Transverse colon (tissue), 4 donors: Measurements from ENCODE around the gene YEATS2. TPM values are rescaled to one million over a fixed set of nuclear protein-coding genes. Genes with fewer than 3 reads are reported as not detected.

Source experiments
- DNase-seq: peaks from one replicate; pipeline ENCODE4 v3.0.0-alpha.2; 2019
- H3K27ac ChIP-seq, 4 donors: fragments of 200-600 bp; sonication (generic); 2 replicates each; pipeline ENCODE4 v1.5.1; 2016 to 2018; ENCODE audit warnings: inconsistent platforms in 4 of 4
- H3K27me3 ChIP-seq: fragments of 200-600 bp; sonication (generic); 2 replicates; pipeline ENCODE4 v1.5.1; 2017; ENCODE audit warnings: inconsistent platforms
- H3K36me3 ChIP-seq, 4 donors: fragments of 200-600 bp; sonication (generic); 2 replicates each; pipeline ENCODE4 v1.5.1; 2017 to 2019; ENCODE audit warnings: inconsistent platforms in 4 of 4
- H3K4me1 ChIP-seq, 4 donors: fragments of 200-600 bp; sonication (generic); 2 replicates each; pipeline ENCODE4 v1.5.1; 2017 to 2020; ENCODE audit warnings: inconsistent platforms in 4 of 4
- H3K4me3 ChIP-seq, 4 donors: fragments of 200-600 bp; sonication (generic); 1 replicate in 1 of 4; 2 replicates in 3 of 4; pipeline versions ENCODE4 v1.5.1 to v1.6.1; 2017 to 2019; ENCODE audit warnings: inconsistent platforms in 4 of 4
- H3K9me3 ChIP-seq, 2 donors: fragments of 200-600 bp; sonication (generic); 2 replicates each; pipeline ENCODE4 v1.5.1; 2017 to 2019; ENCODE audit warnings: inconsistent platforms in 2 of 2
- CTCF ChIP-seq, 5 experiments: fragments of 200-600 bp in 3 of 5; fragments of 450-650 bp in 2 of 5; sonication (generic) in 3 of 5; IDR thresholded peaks; 1 replicate in 2 of 5; 2 replicates in 3 of 5; pipeline ENCODE4 v1.5.1; 2016 to 2017; ENCODE audit warnings: antibody characterized with exemption in 5 of 5, inconsistent platforms in 3 of 5, mild to moderate bottlenecking in 2 of 5, moderate library complexity in 1 of 5
- EP300 ChIP-seq: sonication (generic); formaldehyde crosslinking; IDR thresholded peaks from one replicate; pipeline ENCODE4 v1.6.1; 2017; ENCODE audit warnings: antibody characterized with exemption, low read depth
- POLR2A ChIP-seq: fragments of 450-650 bp; IDR thresholded peaks from one replicate; pipeline ENCODE4 v1.6.1; 2016; ENCODE audit warnings: antibody characterized with exemption, mild to moderate bottlenecking, moderate library complexity
- POLR2AphosphoS5 ChIP-seq, 3 donors: sonication (generic); formaldehyde crosslinking; IDR thresholded peaks; one replicate each; pipeline ENCODE4 v1.6.1; 2016; ENCODE audit warnings: antibody characterized with exemption in 3 of 3
- WGBS, 2 donors: methylation state at CpG; one replicate each; pipeline ENCODE4 v1.1.5; 2018; ENCODE audit warnings: low coverage in 1 of 2; 5-methylcytosine and 5-hydroxymethylcytosine counted together
- in situ Hi-C, 4 donors: fragments of 200-750 bp; cut with MboI; loops; one replicate each; pipeline versions ENCODE4 v1.15.0 to v1.15.1; 2017; ENCODE audit warnings: low sequenced_read_pairs in 3 of 4, low pct_ligation_motif_present in 1 of 4, low pct_unique_long_range_greater_than_20kb in 1 of 4
- intact Hi-C: fragments of 100-400 bp; cut with DNase I; formaldehyde crosslinking; loops from one replicate; pipeline ENCODE4 v1.15.1; 2023; ENCODE audit warnings: low total_unique reads
- total RNA-seq, 4 donors: library from RNA; depleted of rRNA; stranded (reverse); fragments of >200 nt; gene quantifications; one replicate each; pipeline ENCODE4 v1.1.0, GENCODE V29; 2016

The YEATS2 gene
- total RNA-seq, 4 donors from 2014 or later, result 10.1 to 23.2 (median 16.1) TPM

DNA sequence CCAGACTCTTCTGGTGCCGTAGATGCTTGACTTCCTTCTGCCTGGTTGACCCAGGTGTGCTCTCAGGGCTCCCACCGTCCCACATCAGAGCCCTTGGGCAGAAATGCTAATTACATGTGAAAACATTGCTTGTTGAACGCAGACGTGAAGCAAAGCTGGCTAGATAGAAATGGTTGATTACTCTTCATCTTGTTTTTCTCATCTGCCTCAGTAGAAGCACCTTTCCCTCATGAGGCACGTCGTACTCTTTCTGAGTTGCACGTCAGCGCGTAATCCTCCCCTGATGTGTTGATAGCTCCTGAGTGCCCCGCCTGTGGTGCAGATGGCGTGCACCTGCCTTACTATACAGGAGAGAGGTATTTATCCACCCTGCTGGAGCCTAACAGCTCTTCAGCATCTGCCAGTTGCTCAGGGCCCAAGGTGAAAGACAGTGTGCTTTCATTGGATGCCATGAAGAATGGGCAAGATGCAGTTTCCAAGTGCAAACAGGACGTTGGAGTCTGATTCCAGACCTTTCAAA lies 109.7 kb downstream of the YEATS2 start:
- H3K4me3 ChIP-seq, result no peak overlapping the region
- H3K9me3 ChIP-seq, result no peaks in the 10 kb centered on the region
- intact Hi-C loops (no loop called here), in situ Hi-C loops (no loop called here)
- no peak overlapping the region for H3K27ac ChIP-seq
- no peak for DNase-seq
- H3K27me3 ChIP-seq, result no peaks in the 10 kb centered on the region
- H3K36me3 ChIP-seq, result peaks cover 0 to 60% (median 22%) of the 10 kb centered on the region in 4 donors
- 90 to 93% methylated on average over 6 to 12 of the region's 12 CpGs for WGBS, 2 donors
- no peak for TF ChIP-seq POLR2A
- TF ChIP-seq EP300, result no peak
- TF ChIP-seq POLR2AphosphoS5 (IDR thresholded peaks at IDR 0.05), result no peak
- TF ChIP-seq CTCF (IDR thresholded peaks at IDR 0.05), result no peak
- H3K4me1 ChIP-seq, result no peaks in the 10 kb centered on the region

DNA sequence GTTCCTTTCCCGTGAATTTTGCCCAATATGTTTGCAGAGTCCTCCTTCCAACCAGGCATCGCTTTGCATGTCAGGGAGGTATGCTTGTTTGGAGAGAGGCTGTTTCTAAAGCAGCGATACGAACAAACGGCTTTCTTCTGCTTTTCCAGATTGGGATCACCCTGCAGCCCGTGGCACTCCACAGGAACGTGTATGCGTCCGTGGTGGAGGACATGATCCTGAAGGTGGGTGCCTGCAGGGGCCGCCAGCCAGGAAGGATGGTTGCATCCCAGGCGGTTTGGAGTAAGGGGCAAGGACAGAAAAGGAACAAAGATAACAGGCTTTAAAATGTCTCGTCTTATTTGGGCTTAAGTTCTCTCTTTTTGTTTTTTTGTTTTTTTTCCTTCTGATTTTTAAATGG lies 110.3 kb downstream of the YEATS2 start:
- WGBS, 2 donors, result 94 to 100% methylated on average over 4 to 12 of the region's 12 CpGs
- in situ Hi-C loops, result no loop called here
- H3K36me3 ChIP-seq, result peaks cover 0 to 57% (median 22%) of the 10 kb centered on the region in 4 donors
- no peak overlapping the region for H3K27ac ChIP-seq
- TF ChIP-seq POLR2A (no peak), EP300 (no peak), CTCF (IDR thresholded peaks at IDR 0.05) (no peak), POLR2AphosphoS5 (IDR thresholded peaks at IDR 0.05) (no peak)
- H3K4me1 ChIP-seq, result no peaks in the 10 kb centered on the region
- no peak for DNase-seq
- no peaks in the 10 kb centered on the region for H3K9me3 ChIP-seq
- intact Hi-C loops, result no loop called here
- H3K27me3 ChIP-seq, result no peaks in the 10 kb centered on the region
- H3K4me3 ChIP-seq, result no peak overlapping the region

- peaks cover 0 to 55% (median 22%) of the 10 kb centered on the region in 4 donors for H3K36me3 ChIP-seq
Measured at GRCh38 chr3:183808355-183808754, 110.8 kb downstream of the YEATS2 start.

DNA sequence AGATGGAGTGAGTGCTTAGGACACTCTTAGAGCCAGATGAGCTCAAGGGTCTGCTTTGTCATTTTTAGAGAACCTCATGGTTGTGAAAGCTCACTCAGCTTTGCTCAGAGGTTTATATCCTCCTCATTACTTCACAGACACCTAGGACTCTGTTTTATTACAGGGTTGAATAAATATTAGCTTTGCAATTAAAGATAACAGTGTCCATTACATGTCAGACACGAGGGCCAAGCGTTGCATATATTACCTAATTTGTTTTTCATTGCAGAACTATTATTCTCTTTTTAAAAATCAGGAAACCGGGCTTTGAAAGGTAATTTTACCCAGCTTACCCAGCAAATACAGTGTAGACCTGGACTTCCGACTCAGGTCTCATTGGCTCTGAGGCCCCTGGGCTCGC lies 111.7 kb downstream of the YEATS2 start:
- 63 to 71% methylated on average over 5 of the region's 5 CpGs for WGBS, 2 donors
- H3K27ac ChIP-seq, result no peak overlapping the region
- H3K9me3 ChIP-seq, result no peaks in the 10 kb centered on the region
- peaks cover 0 to 45% (median 19%) of the 10 kb centered on the region in 4 donors for H3K36me3 ChIP-seq
- no peaks in the 10 kb centered on the region for H3K27me3 ChIP-seq
- TF ChIP-seq CTCF (IDR thresholded peaks at IDR 0.05) (no peak), EP300 (no peak), POLR2A (no peak), POLR2AphosphoS5 (IDR thresholded peaks at IDR 0.05) (no peak)
- in situ Hi-C loops, result no loop called here
- no peak for DNase-seq
- intact Hi-C loops, result no loop called here
- no peak overlapping the region for H3K4me3 ChIP-seq
- H3K4me1 ChIP-seq, result no peaks in the 10 kb centered on the region

More at GRCh38 chr3:183808355-183808754, 110.8 kb downstream of the YEATS2 start:
- Histone ChIP-seq H3K4me3 (no peak overlapping the region), H3K27ac (no peak overlapping the region), H3K27me3 (no peaks in the 10 kb centered on the region), H3K9me3 (no peaks in the 10 kb centered on the region), H3K4me1 (no peaks in the 10 kb centered on the region)
- intact Hi-C loops (no loop called here), in situ Hi-C loops (no loop called here)
- DNase-seq, result no peak
- WGBS, 2 donors, result 83 to 92% methylated on average over 2 to 11 of the region's 11 CpGs
- no peak for TF ChIP-seq CTCF (IDR thresholded peaks at IDR 0.05)
- TF ChIP-seq POLR2AphosphoS5 (IDR thresholded peaks at IDR 0.05), result no peak
- TF ChIP-seq EP300, result no peak
- no peak for TF ChIP-seq POLR2A
